HepG2 (cell line): ENCODE data around the gene MTIF3. TPM values are rescaled to one million over a fixed set of nuclear protein-coding genes. Genes with fewer than 3 reads are reported as not detected.

Source experiments
- BRD4 ChIP-seq: sonication (generic); formaldehyde crosslinking; IDR thresholded peaks from 2 replicates; pipeline ENCODE4 v1.4.0; 2020; ENCODE audit warnings: missing genetic modification reagents
- ELF1 ChIP-seq: sonication (generic); formaldehyde crosslinking; IDR thresholded peaks from 2 replicates; pipeline ENCODE4 v1.4.0; 2020; ENCODE audit warnings: missing genetic modification reagents
- ELF3 ChIP-seq: IDR thresholded peaks from 2 replicates; pipeline ENCODE4 v1.6.1; 2016; ENCODE audit warnings: missing genetic modification reagents, missing compliant biosample characterization
- GATAD2A ChIP-seq: IDR thresholded peaks from 2 replicates; pipeline ENCODE4 v1.6.1; 2016
- GTF2F1 ChIP-seq: fragments of 150-350 bp; IDR thresholded peaks from 2 replicates; pipeline ENCODE4 v1.6.1; 2014; ENCODE audit warnings: low read length
- MATR3 ChIP-seq: sonication (generic); formaldehyde crosslinking; IDR thresholded peaks from 2 replicates; pipeline ENCODE4 v1.4.0; 2020; ENCODE audit warnings: missing genetic modification reagents
- MBD4 ChIP-seq: IDR thresholded peaks from 2 replicates; pipeline ENCODE4 v1.6.1; 2012; ENCODE audit warnings: low read length, inconsistent platforms, borderline replicate concordance
- MYNN ChIP-seq: sonication (generic); formaldehyde crosslinking; IDR thresholded peaks from 2 replicates; pipeline ENCODE4 v1.4.0; 2020; ENCODE audit warnings: mild to moderate bottlenecking, low read depth, missing genetic modification reagents
- SAP130 ChIP-seq: IDR thresholded peaks from 2 replicates; pipeline ENCODE4 v1.6.1; 2016; ENCODE audit warnings: low read depth
- TAF1 ChIP-seq: sonication (generic); formaldehyde crosslinking; IDR thresholded peaks from 2 replicates; pipeline ENCODE4 v1.4.0; 2020; ENCODE audit warnings: missing genetic modification reagents
- ZFY ChIP-seq: sonication (generic); formaldehyde crosslinking; IDR thresholded peaks from 2 replicates; pipeline ENCODE4 v1.4.0; 2020; ENCODE audit warnings: missing genetic modification reagents
- ZNF10 ChIP-seq: sonication (generic); formaldehyde crosslinking; IDR thresholded peaks from 2 replicates; pipeline ENCODE4 v1.4.0; 2020; ENCODE audit warnings: mild to moderate bottlenecking, low read depth, missing genetic modification reagents, borderline replicate concordance
- ZNF232 ChIP-seq: sonication (generic); formaldehyde crosslinking; IDR thresholded peaks from 2 replicates; pipeline ENCODE4 v1.4.0; 2020; ENCODE audit warnings: missing genetic modification reagents, borderline replicate concordance
- polyA plus RNA-seq, 8 experiments: library from polyadenylated mRNA; depleted of rRNA in 3 of 8; stranded (reverse) in 7 of 8; unstranded in 1 of 8; fragments of >200 nt; fragmentation: Illumina TruSeq in 4 of 8; extraction: Trizol in 4 of 8; gene quantifications; 2 replicates each; pipeline versions ENCODE4 v1.2.1 to v1.2.3, GENCODE V29; 2011 to 2016; ENCODE audit warnings: low read depth in 4 of 8, missing spikeins in 1 of 8, mixed read lengths in 1 of 8; ENCODE audit not compliant: insufficient read depth in 1 of 8
- total RNA-seq, 5 experiments: library from RNA; depleted of rRNA; stranded (reverse); fragments of >200 nt; fragmentation: Illumina TruSeq; extraction: Trizol; gene quantifications; 2 replicates each; pipeline ENCODE4 v1.2.3, GENCODE V29; 2016; ENCODE audit warnings: low read depth in 1 of 5
- TF ChIP-seq, protein P1 (sequence below): sonication (generic); formaldehyde crosslinking; IDR thresholded peaks from 2 replicates; pipeline ENCODE4 v1.4.0; 2020; ENCODE audit warnings: missing genetic modification reagents
- TF ChIP-seq, protein P2 (sequence below): sonication (generic); formaldehyde crosslinking; IDR thresholded peaks from 2 replicates; pipeline ENCODE4 v1.5.1; 2020; ENCODE audit warnings: mild to moderate bottlenecking, missing genetic modification reagents, borderline replicate concordance
- TF ChIP-seq, protein P3 (sequence below): sonication (generic); IDR thresholded peaks from 2 replicates; pipeline ENCODE4 v1.6.1; 2016; ENCODE audit warnings: low read depth, borderline replicate concordance
- TF ChIP-seq, protein P4 (sequence below): sonication (generic); formaldehyde crosslinking; IDR thresholded peaks from 2 replicates; pipeline ENCODE4 v1.4.0; 2020; ENCODE audit warnings: mild to moderate bottlenecking, missing genetic modification reagents

MTIF3 gene
- total and polyA plus RNA-seq, 2 of the 13 experiments (the other 11 are each of a cell fraction or from before 2014, with no cell fraction given), result 33.7 to 40.6 TPM

DNA sequence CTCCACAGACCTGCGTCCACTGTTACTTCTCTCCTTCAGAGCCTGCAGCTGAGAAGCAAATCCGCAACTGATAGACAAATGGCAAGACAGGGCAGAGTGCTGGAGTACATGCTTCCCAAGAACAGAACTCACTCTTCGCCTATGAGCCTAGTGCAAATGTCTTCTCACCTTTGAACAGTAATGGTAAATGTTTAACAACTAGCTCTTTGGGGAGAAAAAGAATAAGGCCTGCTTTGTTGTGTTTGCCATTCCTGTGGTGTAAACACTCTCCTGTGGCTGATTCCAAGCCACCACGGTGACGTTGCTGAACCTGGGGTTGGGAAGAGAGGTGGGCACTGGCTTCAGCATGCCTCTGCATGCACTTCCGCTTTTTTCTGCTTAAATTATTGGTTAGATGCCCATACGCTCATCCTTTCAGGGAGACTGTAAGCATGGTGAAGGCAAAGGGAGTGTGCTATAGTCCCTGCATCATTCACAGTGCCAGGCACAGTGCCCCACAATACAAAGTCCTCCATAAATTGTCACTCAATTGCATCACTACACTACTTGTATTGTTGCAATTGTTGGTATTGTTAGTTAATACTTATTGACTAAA lies 54.0 kb downstream of the MTIF3 start (continued):
- TF ChIP-seq, protein P1, sequence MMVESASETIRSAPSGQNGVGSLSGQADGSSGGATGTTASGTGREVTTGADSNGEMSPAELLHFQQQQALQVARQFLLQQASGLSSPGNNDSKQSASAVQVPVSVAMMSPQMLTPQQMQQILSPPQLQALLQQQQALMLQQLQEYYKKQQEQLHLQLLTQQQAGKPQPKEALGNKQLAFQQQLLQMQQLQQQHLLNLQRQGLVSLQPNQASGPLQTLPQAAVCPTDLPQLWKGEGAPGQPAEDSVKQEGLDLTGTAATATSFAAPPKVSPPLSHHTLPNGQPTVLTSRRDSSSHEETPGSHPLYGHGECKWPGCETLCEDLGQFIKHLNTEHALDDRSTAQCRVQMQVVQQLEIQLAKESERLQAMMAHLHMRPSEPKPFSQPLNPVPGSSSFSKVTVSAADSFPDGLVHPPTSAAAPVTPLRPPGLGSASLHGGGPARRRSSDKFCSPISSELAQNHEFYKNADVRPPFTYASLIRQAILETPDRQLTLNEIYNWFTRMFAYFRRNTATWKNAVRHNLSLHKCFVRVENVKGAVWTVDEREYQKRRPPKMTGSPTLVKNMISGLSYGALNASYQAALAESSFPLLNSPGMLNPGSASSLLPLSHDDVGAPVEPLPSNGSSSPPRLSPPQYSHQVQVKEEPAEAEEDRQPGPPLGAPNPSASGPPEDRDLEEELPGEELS (CRISPR knock-in tag), result peak; percentile 97
- TF ChIP-seq GATAD2A (CRISPR knock-in tag), result peak; percentile 76
- TF ChIP-seq ELF3, result peak; percentile 67
- TF ChIP-seq ZFY (CRISPR knock-in tag), result peak; percentile 43; the same call in 1 of the 2 replicates
- TF ChIP-seq SAP130, result peak; percentile 72
- no peak for TF ChIP-seq GTF2F1
- TF ChIP-seq, protein P2, sequence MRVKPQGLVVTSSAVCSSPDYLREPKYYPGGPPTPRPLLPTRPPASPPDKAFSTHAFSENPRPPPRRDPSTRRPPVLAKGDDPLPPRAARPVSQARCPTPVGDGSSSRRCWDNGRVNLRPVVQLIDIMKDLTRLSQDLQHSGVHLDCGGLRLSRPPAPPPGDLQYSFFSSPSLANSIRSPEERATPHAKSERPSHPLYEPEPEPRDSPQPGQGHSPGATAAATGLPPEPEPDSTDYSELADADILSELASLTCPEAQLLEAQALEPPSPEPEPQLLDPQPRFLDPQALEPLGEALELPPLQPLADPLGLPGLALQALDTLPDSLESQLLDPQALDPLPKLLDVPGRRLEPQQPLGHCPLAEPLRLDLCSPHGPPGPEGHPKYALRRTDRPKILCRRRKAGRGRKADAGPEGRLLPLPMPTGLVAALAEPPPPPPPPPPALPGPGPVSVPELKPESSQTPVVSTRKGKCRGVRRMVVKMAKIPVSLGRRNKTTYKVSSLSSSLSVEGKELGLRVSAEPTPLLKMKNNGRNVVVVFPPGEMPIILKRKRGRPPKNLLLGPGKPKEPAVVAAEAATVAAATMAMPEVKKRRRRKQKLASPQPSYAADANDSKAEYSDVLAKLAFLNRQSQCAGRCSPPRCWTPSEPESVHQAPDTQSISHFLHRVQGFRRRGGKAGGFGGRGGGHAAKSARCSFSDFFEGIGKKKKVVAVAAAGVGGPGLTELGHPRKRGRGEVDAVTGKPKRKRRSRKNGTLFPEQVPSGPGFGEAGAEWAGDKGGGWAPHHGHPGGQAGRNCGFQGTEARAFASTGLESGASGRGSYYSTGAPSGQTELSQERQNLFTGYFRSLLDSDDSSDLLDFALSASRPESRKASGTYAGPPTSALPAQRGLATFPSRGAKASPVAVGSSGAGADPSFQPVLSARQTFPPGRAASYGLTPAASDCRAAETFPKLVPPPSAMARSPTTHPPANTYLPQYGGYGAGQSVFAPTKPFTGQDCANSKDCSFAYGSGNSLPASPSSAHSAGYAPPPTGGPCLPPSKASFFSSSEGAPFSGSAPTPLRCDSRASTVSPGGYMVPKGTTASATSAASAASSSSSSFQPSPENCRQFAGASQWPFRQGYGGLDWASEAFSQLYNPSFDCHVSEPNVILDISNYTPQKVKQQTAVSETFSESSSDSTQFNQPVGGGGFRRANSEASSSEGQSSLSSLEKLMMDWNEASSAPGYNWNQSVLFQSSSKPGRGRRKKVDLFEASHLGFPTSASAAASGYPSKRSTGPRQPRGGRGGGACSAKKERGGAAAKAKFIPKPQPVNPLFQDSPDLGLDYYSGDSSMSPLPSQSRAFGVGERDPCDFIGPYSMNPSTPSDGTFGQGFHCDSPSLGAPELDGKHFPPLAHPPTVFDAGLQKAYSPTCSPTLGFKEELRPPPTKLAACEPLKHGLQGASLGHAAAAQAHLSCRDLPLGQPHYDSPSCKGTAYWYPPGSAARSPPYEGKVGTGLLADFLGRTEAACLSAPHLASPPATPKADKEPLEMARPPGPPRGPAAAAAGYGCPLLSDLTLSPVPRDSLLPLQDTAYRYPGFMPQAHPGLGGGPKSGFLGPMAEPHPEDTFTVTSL (CRISPR knock-in tag), result peak; percentile 37; the same call in 1 of the 2 replicates
- TF ChIP-seq ELF1 (CRISPR knock-in tag), result peak; percentile 86
- TF ChIP-seq MATR3 (CRISPR knock-in tag), result no peak
- no peak for TF ChIP-seq MBD4
- TF ChIP-seq, protein P3, sequence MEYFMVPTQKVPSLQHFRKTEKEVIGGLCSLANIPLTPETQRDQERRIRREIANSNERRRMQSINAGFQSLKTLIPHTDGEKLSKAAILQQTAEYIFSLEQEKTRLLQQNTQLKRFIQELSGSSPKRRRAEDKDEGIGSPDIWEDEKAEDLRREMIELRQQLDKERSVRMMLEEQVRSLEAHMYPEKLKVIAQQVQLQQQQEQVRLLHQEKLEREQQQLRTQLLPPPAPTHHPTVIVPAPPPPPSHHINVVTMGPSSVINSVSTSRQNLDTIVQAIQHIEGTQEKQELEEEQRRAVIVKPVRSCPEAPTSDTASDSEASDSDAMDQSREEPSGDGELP, result no peak
- TF ChIP-seq, protein P4, sequence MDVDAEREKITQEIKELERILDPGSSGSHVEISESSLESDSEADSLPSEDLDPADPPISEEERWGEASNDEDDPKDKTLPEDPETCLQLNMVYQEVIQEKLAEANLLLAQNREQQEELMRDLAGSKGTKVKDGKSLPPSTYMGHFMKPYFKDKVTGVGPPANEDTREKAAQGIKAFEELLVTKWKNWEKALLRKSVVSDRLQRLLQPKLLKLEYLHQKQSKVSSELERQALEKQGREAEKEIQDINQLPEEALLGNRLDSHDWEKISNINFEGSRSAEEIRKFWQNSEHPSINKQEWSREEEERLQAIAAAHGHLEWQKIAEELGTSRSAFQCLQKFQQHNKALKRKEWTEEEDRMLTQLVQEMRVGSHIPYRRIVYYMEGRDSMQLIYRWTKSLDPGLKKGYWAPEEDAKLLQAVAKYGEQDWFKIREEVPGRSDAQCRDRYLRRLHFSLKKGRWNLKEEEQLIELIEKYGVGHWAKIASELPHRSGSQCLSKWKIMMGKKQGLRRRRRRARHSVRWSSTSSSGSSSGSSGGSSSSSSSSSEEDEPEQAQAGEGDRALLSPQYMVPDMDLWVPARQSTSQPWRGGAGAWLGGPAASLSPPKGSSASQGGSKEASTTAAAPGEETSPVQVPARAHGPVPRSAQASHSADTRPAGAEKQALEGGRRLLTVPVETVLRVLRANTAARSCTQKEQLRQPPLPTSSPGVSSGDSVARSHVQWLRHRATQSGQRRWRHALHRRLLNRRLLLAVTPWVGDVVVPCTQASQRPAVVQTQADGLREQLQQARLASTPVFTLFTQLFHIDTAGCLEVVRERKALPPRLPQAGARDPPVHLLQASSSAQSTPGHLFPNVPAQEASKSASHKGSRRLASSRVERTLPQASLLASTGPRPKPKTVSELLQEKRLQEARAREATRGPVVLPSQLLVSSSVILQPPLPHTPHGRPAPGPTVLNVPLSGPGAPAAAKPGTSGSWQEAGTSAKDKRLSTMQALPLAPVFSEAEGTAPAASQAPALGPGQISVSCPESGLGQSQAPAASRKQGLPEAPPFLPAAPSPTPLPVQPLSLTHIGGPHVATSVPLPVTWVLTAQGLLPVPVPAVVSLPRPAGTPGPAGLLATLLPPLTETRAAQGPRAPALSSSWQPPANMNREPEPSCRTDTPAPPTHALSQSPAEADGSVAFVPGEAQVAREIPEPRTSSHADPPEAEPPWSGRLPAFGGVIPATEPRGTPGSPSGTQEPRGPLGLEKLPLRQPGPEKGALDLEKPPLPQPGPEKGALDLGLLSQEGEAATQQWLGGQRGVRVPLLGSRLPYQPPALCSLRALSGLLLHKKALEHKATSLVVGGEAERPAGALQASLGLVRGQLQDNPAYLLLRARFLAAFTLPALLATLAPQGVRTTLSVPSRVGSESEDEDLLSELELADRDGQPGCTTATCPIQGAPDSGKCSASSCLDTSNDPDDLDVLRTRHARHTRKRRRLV, result no peak
- TF ChIP-seq MYNN (CRISPR knock-in tag), result no peak
- no peak for TF ChIP-seq ZNF10 (CRISPR knock-in tag)
- TF ChIP-seq ZNF232, result no peak
- peak; percentile 63; the same call in 1 of the 2 replicates for TF ChIP-seq BRD4 (CRISPR knock-in tag)
- peak; percentile 71 for TF ChIP-seq TAF1
